Dermis lymphatic vessel endothelial cell (primary cell): ENCODE data around the gene CIPC. TPM values are rescaled to one million over a fixed set of nuclear protein-coding genes. Genes with fewer than 3 reads are reported as not detected.

Experiments used
- total RNA-seq: library from RNA; depleted of rRNA; stranded (reverse); fragments of >200 nt; gene quantifications from 2 replicates; pipeline ENCODE4 v1.2.1, GENCODE V29; 2014

The CIPC gene, protein sequence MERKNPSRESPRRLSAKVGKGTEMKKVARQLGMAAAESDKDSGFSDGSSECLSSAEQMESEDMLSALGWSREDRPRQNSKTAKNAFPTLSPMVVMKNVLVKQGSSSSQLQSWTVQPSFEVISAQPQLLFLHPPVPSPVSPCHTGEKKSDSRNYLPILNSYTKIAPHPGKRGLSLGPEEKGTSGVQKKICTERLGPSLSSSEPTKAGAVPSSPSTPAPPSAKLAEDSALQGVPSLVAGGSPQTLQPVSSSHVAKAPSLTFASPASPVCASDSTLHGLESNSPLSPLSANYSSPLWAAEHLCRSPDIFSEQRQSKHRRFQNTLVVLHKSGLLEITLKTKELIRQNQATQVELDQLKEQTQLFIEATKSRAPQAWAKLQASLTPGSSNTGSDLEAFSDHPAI
- 8.1 and 12.2 TPM in 2 replicates for total RNA-seq

DNA sequence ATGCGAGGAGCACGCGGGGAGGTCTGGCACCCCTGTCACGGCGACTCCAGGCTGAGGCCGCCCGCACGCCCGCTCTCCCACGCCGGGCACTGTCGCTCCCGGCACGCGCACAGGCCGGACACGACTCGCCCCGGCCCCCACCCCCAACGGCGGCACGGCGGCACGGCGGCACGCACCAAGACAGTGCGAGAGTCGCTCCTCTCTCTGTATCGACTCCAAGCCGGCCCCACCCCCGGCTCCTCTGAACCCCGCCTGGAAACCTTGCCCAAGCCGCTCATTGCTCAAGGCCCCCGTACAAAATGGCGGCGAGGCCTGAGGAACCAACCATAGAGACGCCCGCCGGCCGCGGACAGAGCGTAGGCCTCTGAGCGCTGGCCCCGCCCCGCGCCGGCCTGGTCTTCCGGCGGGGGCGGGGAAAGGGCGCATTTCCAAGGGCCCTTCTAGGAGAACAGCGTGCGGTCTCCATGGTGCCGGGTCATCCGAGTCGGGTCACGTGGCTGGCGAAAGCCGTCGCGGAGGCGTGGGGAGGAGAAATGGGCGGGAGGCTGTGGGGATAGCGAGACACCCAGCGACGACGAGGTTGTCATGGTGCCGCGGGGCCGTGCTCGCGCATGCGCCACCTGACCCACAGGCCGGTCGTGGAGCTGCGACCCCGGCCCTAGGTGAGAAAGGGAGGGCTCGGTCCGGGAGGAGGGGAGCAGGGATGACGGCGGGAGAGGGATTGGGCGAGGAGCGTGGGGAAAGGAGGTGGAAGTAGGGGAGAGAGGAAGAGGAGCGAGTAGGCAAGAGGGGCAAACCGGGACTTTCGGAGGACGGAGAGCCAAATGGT lies at the start of gene CIPC:
CIPC (plus strand) TSS at position 559 of the 829 bp plus-strand sequence. CDS start 7,451 bp downstream, outside the sequence.

GRCh38 chr14:77141214-77142004 lies 43.4 kb downstream of the CIPC start, which contains the start of gene ZDHHC22:
Gene ZDHHC22 (minus strand): TSS chr14:77141791. CDS start chr14:77139738, 2,053 bp downstream.

Other genes starting within 250 kb of the CIPC start
- 4.1 and 8.5 TPM in 2 replicates for gene IRF2BPL, start 69.5 kb upstream of the CIPC start, total RNA-seq
- gene ZDHHC22, start 43.5 kb downstream of the CIPC start, total RNA-seq = under 0.01 TPM in 1 of 2 replicates, not detected in the other
- gene TMEM63C, start 83.5 kb downstream of the CIPC start, total RNA-seq = 0.86 TPM in 1 of 2 replicates, not detected in the other
- not detected in 2 replicates for gene NGB, start 172.9 kb downstream of the CIPC start, total RNA-seq
- gene POMT2, start 222.6 kb downstream of the CIPC start, total RNA-seq = 4.3 and 6.4 TPM in 2 replicates
- gene GSTZ1, start 222.8 kb downstream of the CIPC start, total RNA-seq = 24.8 and 27.7 TPM in 2 replicates